Upper lobe of right lung (tissue), 1 donor: ENCODE results near the gene SHC3. TPM values are rescaled to one million over a fixed set of nuclear protein-coding genes. Genes with fewer than 3 reads are reported as not detected.

ENCODE experiments used
- ATAC-seq: fragments of 200-7000 bp; cut with Tn5 transposase; one replicate; pipeline ENCODE4 v1.9.1; 2020; ENCODE audit warnings: mild to moderate bottlenecking, moderate library complexity
- DNase-seq: peaks from one replicate; pipeline ENCODE4 v3.0.0-alpha.2; 2020
- H3K27ac ChIP-seq: fragments of 200-600 bp; one replicate; pipeline ENCODE4 v1.8.0; 2022
- H3K27me3 ChIP-seq: fragments of 200-600 bp; one replicate; pipeline ENCODE4 v1.8.0; 2022; ENCODE audit warnings: mild to moderate bottlenecking
- H3K36me3 ChIP-seq: fragments of 200-600 bp; one replicate; pipeline ENCODE4 v1.8.0; 2022
- H3K4me1 ChIP-seq: fragments of 200-600 bp; one replicate; pipeline ENCODE4 v1.8.0; 2022
- H3K4me3 ChIP-seq: fragments of 200-600 bp; one replicate; pipeline ENCODE4 v1.8.0; 2022; ENCODE audit warnings: mild to moderate bottlenecking
- H3K9me3 ChIP-seq: fragments of 200-600 bp; one replicate; pipeline ENCODE4 v1.8.0; 2022
- intact Hi-C: fragments of 100-400 bp; cut with DNase I; formaldehyde crosslinking; loops from one replicate; pipeline ENCODE4 v1.11.0; 2022
- total RNA-seq: library from RNA; stranded (reverse); fragmentation: NEBNext Ultra II Directional; extraction: Animal tissue kit (Norgen Biotek cat#: 25700); gene quantifications from one replicate; pipeline ENCODE4 v1.2.1, GENCODE V29; 2021
- TF ChIP-seq, protein P1 (sequence below): fragments of 200-600 bp; IDR thresholded peaks from one replicate; pipeline ENCODE4 v1.8.0; 2022; ENCODE audit warnings: antibody characterized with exemption
- donor health status: DM: no; HTN: yes; CAD: no; lungs with severe emphysema.

Gene SHC3
- total RNA-seq, 1 donor from 2014 or later: 12.9 TPM

DNA sequence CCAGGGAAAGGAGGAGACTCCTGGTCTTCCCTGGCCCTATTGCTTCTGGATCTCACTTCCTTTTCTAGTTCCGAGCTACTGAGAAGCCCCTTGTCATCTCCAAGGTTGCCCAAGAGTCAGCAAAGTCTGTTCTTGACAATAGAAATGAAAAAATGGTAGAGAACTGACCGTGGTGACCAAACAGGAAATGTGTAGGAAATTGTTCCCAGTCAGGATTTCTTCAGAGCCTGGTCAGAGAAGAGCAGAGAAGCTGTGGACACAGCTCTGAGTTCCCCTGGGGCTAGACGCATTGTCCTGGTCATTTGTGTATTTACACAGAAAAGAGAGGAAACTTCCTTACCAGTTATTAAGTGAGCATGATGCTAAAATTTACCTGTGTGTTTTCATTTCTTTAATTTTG is 151.7 kb downstream of the SHC3 start:
- H3K9me3 ChIP-seq: peaks cover 6% of the 10 kb centered on the region
- no peak overlapping the region for H3K4me3 ChIP-seq
- H3K27me3 ChIP-seq: no peaks in the 10 kb centered on the region
- H3K36me3 ChIP-seq: no peaks in the 10 kb centered on the region
- intact Hi-C loops: no loop called here
- H3K27ac ChIP-seq: no peak overlapping the region
- ATAC-seq: peak; percentile 38
- TF ChIP-seq, protein P1, sequence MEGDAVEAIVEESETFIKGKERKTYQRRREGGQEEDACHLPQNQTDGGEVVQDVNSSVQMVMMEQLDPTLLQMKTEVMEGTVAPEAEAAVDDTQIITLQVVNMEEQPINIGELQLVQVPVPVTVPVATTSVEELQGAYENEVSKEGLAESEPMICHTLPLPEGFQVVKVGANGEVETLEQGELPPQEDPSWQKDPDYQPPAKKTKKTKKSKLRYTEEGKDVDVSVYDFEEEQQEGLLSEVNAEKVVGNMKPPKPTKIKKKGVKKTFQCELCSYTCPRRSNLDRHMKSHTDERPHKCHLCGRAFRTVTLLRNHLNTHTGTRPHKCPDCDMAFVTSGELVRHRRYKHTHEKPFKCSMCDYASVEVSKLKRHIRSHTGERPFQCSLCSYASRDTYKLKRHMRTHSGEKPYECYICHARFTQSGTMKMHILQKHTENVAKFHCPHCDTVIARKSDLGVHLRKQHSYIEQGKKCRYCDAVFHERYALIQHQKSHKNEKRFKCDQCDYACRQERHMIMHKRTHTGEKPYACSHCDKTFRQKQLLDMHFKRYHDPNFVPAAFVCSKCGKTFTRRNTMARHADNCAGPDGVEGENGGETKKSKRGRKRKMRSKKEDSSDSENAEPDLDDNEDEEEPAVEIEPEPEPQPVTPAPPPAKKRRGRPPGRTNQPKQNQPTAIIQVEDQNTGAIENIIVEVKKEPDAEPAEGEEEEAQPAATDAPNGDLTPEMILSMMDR: no peak
- peaks cover 21% of the 10 kb centered on the region for H3K4me1 ChIP-seq
- DNase-seq: no peak

DNA sequence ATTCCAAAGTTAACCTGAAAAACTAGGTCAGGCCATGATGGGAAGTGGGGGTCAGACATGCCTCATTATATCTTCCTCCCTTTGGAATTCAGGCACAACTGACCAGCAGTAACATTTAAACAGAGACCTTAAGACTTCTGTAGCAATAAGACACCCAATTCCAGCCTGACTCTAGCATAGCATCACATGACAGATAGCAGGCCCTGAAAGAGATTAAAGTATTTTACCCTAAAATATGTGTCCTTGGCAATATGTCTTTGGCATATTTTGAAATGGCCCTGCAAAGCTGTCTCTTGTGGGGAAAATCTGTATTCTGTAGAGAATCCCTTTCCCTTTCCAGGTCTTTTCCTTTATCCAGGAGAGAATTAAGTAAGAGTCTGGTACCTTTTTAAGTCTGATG is 153.1 kb downstream of the SHC3 start:
- TF ChIP-seq, protein P1: no peak
- no peak for ATAC-seq
- no peak for DNase-seq
- Histone ChIP-seq H3K36me3 (no peaks in the 10 kb centered on the region), H3K27ac (peak overlapping the region; percentile 17), H3K9me3 (peaks cover 6% of the 10 kb centered on the region), H3K27me3 (no peaks in the 10 kb centered on the region), H3K4me3 (no peak overlapping the region), H3K4me1 (peaks cover 31% of the 10 kb centered on the region)
- intact Hi-C loops: no loop called here

DNA sequence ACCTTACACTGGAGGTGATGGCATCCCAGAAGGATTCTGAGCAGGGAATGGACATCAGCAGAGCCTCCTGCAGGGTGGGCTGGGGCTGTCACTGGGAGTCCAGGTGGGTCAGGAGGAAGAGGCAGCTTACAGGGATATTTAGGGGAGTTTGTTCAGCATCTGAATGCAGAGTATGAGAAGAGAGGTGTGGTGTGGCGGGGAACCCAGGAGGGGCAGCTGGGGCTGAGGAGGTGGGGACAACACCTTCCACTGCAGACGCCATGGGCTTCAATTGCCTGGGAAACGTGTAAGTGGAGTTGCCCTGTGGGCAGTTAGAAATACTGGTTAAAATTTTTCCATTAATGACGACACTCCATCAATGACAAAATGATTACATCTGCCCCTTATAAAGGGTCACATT is 153.9 kb downstream of the SHC3 start:
- TF ChIP-seq, protein P1: no peak
- intact Hi-C loops: no loop called here
- H3K27ac ChIP-seq: no peak overlapping the region
- H3K4me1 ChIP-seq: peaks cover 31% of the 10 kb centered on the region
- peaks cover 6% of the 10 kb centered on the region for H3K9me3 ChIP-seq
- no peak for ATAC-seq
- no peak for DNase-seq
- no peaks in the 10 kb centered on the region for H3K36me3 ChIP-seq
- H3K4me3 ChIP-seq: no peak overlapping the region
- H3K27me3 ChIP-seq: no peaks in the 10 kb centered on the region

DNA sequence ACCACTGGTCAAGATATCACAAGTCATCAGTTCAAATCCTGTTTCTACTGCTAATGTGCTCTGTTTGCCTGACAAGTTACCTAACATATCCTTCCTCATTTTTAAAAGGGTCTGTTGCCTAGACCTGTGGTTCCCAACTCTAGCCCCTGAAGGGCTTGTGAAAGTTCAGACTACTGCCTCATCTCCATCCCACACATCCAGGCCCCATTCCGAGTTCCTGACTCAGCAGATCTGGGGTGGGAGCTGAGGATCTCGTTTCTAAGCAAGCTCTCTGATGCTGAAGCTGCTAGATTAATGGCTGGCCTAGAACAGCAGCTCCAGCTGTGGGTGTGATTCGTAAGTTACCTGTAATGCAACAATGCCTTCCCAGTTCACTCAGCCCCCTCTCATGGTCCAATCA is 154.9 kb downstream of the SHC3 start:
- peak overlapping the region; percentile 77 for H3K27ac ChIP-seq
- intact Hi-C loops: no loop called here
- H3K36me3 ChIP-seq: no peaks in the 10 kb centered on the region
- DNase-seq (no peak), ATAC-seq (no peak)
- no peaks in the 10 kb centered on the region for H3K27me3 ChIP-seq
- no peak overlapping the region for H3K4me3 ChIP-seq
- no peaks in the 10 kb centered on the region for H3K9me3 ChIP-seq
- H3K4me1 ChIP-seq: peaks cover 31% of the 10 kb centered on the region
- TF ChIP-seq, protein P1: no peak

DNA sequence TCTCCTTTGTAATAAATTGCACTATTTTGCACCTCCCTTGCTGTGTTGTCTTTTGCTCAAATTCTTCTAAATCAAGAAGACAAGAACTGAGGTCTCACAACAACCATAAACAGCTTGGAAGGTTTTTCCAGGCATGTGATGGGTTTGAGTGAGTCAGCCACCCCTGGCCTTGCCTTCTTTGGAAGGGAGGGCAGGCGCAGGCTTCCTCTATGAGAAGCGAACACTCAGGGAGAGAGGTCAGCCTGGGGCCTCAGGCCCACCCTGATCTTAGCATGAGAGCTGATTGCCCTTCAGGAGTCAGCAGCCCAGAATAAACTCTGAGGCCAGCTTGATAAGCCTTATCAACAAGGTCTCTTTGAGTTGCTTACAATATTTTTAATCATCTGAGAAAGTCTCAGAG is 155.7 kb downstream of the SHC3 start:
- Histone ChIP-seq H3K36me3 (no peaks in the 10 kb centered on the region), H3K4me1 (peaks cover 31% of the 10 kb centered on the region), H3K9me3 (no peaks in the 10 kb centered on the region), H3K4me3 (no peak overlapping the region), H3K27me3 (no peaks in the 10 kb centered on the region), H3K27ac (peak overlapping the region; percentile 77)
- intact Hi-C loops: no loop called here
- TF ChIP-seq, protein P1: no peak
- ATAC-seq (peak; percentile 27), DNase-seq (no peak)
